H4 (cell line): ENCODE measurements around the gene IFT122. TPM values are rescaled to one million over a fixed set of nuclear protein-coding genes. Genes with fewer than 3 reads are reported as not detected.
A peak's percentile ranks its signal among the peaks of the same experiment; 100 is the strongest.

Experiments used
- DNase-seq: peaks from one replicate; pipeline ENCODE4 v3.0.0-alpha.2; 2015; ENCODE audit warnings: low spot score
- total RNA-seq: library from RNA; depleted of rRNA; stranded (reverse); fragments of >200 nt; shearing (Covaris generic); gene quantifications from 2 replicates; pipeline ENCODE4 v1.2.3, GENCODE V29; 2014; rRNA removed

Gene IFT122
- total RNA-seq, 1 experiment from 2014 or later = 12.4 TPM

DNA sequence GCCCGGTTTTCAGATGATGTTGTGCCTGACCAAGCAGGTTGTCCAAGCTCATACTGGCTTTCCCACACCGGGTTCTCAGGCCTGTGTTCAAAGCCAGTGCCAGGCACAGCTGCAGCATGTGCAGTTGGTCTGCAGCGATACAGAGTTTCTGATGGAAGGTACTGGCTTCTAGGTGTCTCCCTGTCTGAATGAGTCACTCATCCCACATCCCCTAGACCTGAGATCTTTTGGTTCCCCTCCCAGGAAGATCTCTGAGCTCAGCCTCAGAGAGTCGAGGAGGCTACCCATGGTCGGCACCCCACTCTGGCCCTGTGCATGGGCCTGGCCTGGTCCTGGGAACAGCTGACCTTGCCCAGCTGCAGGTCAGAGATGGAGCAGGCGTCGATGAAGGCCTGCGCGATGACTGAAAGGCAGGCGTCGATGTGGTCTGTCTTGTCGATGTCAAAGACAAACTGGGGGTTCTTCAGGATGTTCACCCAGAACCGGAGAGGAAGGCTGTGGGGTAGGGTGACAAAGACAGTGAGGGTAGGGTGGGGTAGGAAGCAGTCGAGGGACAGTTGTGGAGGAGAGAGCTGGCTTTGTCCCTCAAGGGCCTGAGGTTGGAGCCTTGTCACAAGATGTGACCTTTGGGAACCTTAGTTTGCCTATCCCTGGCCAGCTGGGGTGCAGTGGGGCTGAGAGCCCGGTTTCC lies 118.2 kb downstream of the IFT122 start:
- DNase-seq = no peak

DNA sequence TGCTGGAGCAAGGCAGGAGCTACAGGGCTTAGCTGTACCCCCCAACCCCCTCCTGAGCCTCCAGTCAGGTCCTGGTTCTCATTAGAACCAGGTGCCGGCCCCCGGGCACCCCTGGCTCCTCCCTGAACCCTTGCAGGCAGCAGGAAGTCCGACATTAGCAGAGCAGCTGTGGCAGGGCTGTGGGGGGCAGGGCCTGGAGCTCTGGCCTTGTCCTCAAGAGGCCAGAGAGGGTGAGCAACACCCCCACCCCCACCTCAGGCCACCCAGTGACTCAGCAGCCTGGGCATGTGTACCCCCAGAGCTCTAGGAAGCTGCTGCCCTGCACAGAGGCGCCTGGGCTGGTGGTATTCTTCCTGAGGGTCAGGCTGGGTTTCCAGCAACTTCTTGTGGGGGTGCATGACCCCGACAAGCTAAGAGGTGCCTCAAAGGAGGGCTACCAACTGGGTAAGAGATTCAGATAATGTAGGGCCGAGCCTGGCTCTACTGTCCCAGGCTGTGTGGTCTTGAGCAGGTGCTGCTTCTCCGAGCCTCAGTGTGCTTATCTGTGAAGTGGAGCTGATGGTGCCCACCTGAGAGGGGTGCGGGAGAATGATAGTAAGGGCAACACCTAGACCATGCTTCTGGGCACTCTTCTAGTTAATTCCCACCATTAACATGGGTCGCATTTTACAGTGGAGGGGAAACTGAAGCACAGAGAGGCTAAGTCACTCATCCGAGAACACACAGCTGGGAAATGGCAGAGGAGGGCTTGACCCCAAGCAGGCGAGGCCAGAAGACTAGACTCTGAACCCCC lies 118.9 kb downstream of the IFT122 start:
- DNase-seq = peak; percentile 74

DNA sequence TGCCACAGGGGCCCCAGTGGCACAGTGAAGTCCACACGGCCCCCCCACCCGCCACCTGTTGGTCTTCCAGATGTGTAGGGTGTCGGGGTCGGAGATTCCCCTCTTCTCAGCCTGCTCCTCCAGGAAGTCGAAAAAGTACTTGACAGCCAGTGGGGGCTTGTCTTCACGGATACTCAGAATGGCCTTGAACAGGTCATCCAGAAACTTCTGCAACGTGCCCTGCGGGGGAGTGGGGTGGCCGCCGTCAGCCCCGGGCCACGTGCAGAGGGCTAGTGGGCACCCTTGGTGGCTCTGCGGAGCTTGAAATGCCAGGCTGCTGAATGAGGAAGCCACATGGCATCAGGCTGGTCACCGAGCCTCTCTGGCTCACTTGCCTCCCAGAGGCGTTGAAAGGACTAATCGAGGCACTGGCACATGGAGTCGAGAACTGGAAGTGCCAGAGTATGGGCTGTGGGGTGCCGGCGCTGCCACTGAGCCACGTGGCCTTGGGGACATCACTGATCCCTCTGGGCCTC lies 119.6 kb downstream of the IFT122 start:
- no peak for DNase-seq

DNA sequence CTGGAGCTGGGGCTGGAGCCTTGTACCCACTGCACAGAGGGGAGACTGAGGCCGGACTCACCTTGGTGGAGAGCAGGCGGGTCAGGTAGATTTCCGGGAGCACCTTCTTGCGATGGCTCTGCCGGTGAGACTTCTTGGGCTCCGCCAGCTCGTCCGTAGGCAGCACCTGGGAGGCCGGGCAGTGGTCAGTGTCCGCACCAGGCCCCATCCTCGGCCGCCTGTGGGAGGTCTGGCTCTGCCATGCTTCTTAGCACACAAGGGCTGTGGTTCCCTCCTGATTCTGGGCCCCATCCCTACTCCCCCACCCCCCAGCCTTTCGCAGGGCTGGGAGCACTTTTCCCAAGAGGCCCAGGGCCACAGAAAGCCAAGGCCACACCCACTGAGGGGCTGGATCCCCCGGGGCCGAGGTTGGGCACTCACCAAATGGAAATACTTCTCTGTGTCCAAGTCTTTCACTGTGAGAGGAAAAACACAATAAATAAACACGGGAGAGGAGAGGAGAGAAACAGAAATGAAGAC lies 120.3 kb downstream of the IFT122 start:
- DNase-seq = peak; percentile 80

DNA sequence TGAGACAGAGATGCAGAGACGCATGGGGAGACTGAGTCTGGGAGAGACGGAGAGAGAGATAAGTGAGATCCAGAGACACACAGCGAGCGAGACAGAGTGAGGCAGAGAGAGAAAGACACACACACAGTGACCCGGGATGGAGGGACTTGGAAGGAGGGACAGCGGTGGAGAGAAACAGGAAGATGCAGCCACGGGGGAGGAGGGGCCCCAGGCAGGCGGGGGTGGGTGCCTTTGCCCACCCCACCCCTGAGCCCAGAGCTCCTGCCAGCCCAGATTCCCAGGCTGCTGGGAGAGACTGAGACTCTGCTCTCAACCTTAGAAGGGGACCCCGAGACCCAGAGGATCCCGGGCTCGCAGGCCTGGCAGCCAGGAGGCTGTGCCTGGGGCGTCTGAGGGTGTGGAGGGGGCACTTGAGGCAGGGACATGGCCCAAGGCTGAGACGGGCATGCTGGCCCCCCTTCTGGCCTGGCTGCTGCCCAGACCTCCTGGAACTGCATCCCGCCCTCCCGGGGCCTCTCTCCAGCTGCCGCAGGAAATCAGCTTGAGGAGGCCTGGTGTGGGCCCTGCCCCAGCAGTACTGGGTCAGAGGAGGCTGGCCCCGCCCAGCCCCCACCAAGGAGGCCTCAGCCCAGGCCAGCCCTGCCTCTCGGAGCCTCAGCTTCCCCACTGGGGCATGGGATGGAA lies 121.0 kb downstream of the IFT122 start:
- peak; percentile 79 for DNase-seq

DNA sequence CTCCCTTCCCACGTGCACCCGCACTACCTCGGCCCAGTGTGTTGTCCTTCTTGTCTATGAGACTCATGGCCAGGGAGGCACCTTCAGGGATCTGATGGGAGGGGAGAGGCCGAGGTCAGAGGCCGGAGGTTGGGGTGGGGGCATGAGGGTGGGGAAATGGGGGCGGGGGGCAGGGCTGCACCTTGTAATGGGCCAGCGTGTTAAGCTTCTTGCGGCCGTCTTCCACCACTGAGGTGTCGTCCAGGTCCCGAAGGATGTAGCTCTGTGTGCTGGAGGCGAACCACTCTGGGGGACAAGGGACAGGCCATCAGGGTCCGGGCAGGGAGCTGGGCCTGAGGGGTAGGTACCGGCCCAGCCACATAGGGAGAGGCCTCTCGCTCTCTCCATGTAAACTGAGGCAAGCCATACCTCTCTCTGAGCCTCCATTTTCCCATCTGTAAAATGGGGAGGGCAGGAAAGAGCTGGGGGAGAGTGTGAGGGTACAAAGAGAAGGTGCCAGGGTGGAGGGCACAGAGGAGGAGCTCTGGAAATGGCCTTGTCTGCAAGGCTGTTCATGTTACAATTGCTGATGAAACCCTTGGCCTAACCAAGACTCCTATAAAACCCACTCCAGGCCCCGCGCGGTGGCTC lies 121.7 kb downstream of the IFT122 start:
- DNase-seq = no peak

DNA sequence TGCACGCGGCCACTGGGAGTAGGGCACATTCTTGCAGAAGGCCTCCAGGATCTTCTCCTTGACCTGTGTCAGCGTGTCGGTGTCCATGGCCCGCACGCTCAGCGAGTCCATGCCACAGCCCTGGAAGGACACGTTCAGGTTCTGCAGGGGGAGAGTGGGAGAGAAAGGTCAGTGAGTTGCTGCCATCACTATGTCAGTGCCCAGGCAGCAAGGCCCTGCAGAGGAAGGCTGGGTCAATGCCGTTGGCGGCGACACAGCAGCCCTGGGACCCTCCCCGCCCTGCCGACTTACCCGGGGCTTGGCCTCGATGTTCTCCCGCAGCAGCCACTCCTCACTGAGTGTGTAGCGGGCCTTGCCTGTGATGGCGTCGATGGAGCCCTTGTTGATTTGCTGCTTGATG lies 122.8 kb downstream of the IFT122 start:
- no peak for DNase-seq

DNA sequence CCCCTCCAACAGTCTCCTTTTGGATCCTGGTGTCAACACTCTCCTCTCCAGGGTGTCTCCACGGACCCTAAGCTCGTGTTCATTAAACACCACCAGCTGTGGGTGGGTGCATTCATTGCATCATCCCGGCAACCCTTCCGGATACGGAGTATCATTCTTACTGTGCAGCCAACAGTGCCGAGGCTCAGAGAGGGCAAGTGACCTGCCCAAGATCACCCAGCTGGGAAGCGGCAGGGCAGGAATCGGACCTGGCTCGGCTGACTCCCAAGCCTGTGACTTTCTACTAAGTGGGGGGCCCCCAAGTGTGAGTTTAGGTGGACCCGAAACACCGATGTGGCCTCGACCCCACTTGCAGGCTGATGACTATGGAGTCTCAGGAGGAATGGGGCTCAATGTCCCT lies 123.3 kb downstream of the IFT122 start:
- DNase-seq = no peak

DNA sequence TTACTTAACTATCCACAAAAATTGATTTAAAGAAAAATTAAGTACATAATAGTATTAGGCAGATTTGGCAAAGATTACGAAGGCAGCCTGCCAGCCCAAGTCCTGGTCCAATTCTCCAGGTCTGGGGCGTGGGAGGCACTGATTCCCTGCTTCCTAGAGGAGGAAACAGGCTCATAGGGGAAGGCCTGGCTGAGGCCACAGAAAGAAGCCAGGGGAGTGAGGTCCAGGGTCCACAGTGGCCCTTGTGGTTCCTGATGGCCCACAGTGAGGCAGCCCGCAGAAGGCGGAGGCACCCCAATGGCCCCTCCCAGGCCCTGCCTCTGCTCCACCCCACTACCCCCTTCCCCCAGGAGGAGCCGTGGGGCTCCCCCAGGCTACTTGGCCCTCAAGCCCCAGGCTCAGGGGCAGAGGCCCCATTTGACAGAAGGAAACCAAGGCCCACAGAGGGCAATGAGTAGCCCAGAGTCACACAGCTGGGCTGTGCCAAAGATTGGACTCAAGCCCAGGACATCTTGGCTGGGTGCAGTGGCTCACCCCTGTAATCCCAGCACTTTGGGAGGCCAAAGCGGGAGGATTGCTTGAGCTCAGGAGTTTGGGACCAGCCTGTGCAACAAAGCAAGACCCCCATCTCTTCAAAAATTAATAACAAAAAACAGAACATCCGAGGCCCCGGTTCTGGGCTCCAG lies 124.0 kb downstream of the IFT122 start:
- no peak for DNase-seq

DNA sequence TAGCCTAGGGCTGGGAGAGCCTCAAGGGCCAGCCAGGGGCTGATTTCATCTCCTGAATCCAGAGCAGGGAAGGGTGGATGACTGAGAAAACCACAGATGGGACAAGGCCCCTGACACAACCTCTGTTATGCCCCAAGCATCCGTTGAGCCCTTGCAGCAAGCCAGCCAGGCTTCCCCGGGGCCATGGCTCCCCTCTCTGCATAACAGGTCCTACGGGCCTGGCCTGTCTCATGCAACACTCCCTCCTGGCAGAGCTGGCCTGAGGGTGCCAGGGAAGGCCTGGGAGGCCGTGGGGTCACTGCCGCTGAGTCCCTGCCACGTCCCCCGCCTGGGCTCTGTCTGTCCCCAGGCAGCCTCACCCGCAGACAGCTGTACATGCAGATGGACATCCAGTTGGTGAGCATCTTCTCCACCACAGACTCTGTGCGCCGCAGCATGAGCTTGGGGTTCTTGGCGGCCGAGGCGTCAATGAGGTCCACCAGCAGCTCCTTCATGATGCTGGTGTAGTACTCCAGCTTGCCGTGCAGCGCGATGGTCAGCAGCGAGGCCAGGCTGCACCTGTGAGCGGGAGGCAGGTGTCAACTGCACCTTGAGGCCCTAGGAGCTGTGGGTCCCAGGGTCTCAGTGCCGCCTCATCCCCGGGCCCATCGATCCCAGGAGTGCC lies 125.1 kb downstream of the IFT122 start:
- DNase-seq = no peak

DNA sequence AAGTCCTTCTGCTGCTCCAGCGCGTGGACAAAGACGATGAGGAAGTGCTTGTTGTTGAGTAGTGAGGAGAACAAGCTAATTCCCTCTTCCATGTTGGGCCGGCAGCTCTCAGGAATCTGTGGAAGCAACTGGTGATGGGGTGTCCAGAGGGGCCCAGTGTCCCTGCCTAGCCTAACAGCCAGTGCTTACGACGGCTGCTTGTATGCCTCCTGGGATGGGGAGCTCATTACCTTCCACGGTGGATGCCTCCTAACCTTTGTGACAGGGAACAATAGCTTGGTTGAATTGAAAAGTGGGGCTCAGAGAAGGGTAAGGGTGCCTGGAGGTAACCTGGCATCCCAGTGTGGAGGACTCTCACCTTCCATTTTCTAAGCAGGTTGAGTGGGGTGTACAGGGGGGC lies 125.9 kb downstream of the IFT122 start:
- no peak for DNase-seq

DNA sequence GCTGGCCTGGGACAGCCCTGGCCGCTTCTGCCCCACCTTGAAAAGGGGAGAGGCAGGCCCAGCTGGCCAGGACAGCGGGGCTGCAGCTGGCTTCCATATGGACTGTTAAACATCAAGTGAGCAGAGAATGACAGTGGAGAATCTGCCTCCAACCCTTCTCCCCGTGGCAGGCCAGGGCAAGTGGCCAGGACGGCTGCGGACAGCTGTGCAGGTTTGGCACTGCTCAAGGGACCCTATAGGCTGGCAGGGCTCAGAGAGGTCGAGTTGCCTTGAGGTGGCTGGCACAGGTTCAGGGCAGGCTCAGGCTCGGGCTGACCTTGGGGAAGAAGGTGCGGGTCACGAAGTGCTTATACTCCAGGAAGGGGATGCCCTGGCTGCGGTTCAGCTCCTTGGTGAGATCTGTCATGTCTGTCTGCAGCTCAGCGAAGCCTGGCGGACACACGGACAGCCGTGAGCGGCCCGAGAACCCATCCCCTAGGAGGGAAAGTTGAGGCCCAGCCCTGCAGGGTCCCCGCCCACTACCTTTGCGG lies 127.2 kb downstream of the IFT122 start:
- no peak for DNase-seq

DNA sequence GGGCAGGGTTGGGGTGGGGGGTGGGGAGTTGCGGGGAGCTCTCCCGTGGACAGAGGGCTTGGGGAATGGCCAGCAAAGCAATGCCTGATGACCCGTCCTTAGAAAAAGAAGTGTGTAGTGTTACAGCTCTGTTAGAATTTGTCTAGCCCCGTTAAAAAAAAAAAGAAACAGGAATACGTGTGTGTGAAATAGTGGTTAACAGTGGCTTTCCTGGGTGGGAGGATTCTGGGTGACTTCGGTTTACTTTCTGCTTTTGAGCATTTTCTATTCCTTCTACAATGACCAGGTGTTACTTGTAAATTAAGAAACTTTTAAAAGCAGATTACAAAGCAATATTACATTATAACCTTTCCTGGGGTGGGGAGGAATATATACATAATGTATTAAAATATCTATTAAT lies 127.9 kb downstream of the IFT122 start:
- DNase-seq = no peak

DNA sequence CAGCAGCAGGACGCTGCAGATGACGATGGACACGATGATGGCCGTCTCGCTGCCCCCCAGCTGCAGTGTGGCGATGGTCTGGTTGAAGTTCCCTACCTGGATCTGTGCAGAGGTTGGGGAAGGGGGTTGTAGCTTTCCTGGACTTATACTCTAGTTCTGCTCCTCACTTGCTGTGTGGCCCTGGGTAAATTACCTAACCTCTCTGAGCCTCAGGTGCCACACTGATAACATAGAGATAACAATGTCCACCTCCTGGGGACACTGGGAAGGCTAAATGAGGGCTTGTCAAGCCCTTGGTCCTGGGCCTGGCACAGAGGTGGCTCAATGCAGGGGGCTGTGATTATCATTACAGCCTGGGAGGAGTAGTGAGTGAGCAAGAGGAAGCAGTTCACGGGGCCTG lies 129.8 kb downstream of the IFT122 start:
- DNase-seq = no peak

Other genes starting within 250 kb of the IFT122 start
- 181 and 213 TPM in 2 replicates for gene COPG1, start 190.6 kb upstream of the IFT122 start, total RNA-seq
- gene HMCES, start 161.4 kb upstream of the IFT122 start, total RNA-seq = 39.3 and 58.0 TPM in 2 replicates
- gene EFCAB12, start 11.6 kb upstream of the IFT122 start, total RNA-seq = 0.06 TPM in 1 of 2 replicates, not detected in the other
- gene MBD4, start 276 bp upstream of the IFT122 start, total RNA-seq = 35.4 and 40.5 TPM in 2 replicates
- not detected in 2 replicates for gene RHO, start 88.4 kb downstream of the IFT122 start, total RNA-seq
- not detected in 2 replicates for gene H1-8, start 103.0 kb downstream of the IFT122 start, total RNA-seq
- 40.4 and 65.3 TPM in 2 replicates for gene PLXND1, start 166.5 kb downstream of the IFT122 start, total RNA-seq